ENCODE data around the gene TRIOBP.
"Not testable (repeated sequence)": the region's sequence is repeated elsewhere in the genome, so short reads cannot be mapped to it uniquely, and the experiment has no call there.

TRIOBP gene

GRCh38 chr22:37692627-37693285 is 4.1 kb upstream of the TRIOBP start:
- DNase-seq (ENCODE audit: low read depth in 2 of 3, low spot score in 2 of 3), result no peak

- DNase-seq (ENCODE audit: low read depth in 2 of 3, low spot score in 2 of 3), result not testable (repeated sequence)
These were observed 2.7 kb upstream of the TRIOBP start for GRCh38 chr22:37694131-37694530.

GRCh38 chr22:37696260-37696656 is 590 bp upstream of the TRIOBP start:
- DNase-seq (ENCODE audit: low read depth in 2 of 3, low spot score in 2 of 3), result not testable (repeated sequence)

GRCh38 chr22:37697538-37697835 is 639 bp downstream of the TRIOBP start:
- no peak for DNase-seq (ENCODE audit: low read depth in 2 of 3, low spot score in 2 of 3)

- DNase-seq (ENCODE audit: low read depth in 2 of 3, low spot score in 2 of 3), result no peak
These were observed 4.4 kb downstream of the TRIOBP start for GRCh38 chr22:37701141-37701786.

GRCh38 chr22:37703906-37704305 is 7.1 kb downstream of the TRIOBP start:
- DNase-seq (ENCODE audit: low read depth in 2 of 3, low spot score in 2 of 3), result no peak

- no peak for DNase-seq (ENCODE audit: low read depth in 2 of 3, low spot score in 2 of 3)
These were observed 7.8 kb downstream of the TRIOBP start for GRCh38 chr22:37704645-37705044.

GRCh38 chr22:37705205-37705604 is 8.4 kb downstream of the TRIOBP start:
- DNase-seq (ENCODE audit: low read depth in 2 of 3, low spot score in 2 of 3), result no peak

GRCh38 chr22:37708580-37709444 is 12.0 kb downstream of the TRIOBP start:
- no peak for DNase-seq (ENCODE audit: low read depth in 2 of 3, low spot score in 2 of 3)

- DNase-seq (ENCODE audit: low read depth in 2 of 3, low spot score in 2 of 3), result no peak
These were observed 12.6 kb downstream of the TRIOBP start for GRCh38 chr22:37709445-37709765.

- no peak for DNase-seq (ENCODE audit: low read depth in 2 of 3, low spot score in 2 of 3)
These were observed 13.8 kb downstream of the TRIOBP start for GRCh38 chr22:37710675-37711074.

- no peak for DNase-seq (ENCODE audit: low read depth in 2 of 3, low spot score in 2 of 3)
These were observed 14.6 kb downstream of the TRIOBP start for GRCh38 chr22:37711490-37711889.

- no peak for DNase-seq (ENCODE audit: low read depth in 2 of 3, low spot score in 2 of 3)
These were observed 16.9 kb downstream of the TRIOBP start for GRCh38 chr22:37713761-37714160.

GRCh38 chr22:37714634-37715033 is 17.8 kb downstream of the TRIOBP start:
- DNase-seq (ENCODE audit: low read depth in 2 of 3, low spot score in 2 of 3), result no peak

- no peak for DNase-seq (ENCODE audit: low read depth in 2 of 3, low spot score in 2 of 3)
These were observed 18.9 kb downstream of the TRIOBP start for GRCh38 chr22:37715760-37716159.

GRCh38 chr22:37716708-37717107 is 19.9 kb downstream of the TRIOBP start:
- DNase-seq (ENCODE audit: low read depth in 2 of 3, low spot score in 2 of 3), result no peak

GRCh38 chr22:37717235-37717634 is 20.4 kb downstream of the TRIOBP start:
- not testable (repeated sequence) for DNase-seq (ENCODE audit: low read depth in 2 of 3, low spot score in 2 of 3)

- not testable (repeated sequence) for DNase-seq (ENCODE audit: low read depth in 2 of 3, low spot score in 2 of 3)
These were observed 21.0 kb downstream of the TRIOBP start for GRCh38 chr22:37717746-37718305.

GRCh38 chr22:37725551-37726240 is 28.8 kb downstream of the TRIOBP start:
- no peak for DNase-seq (ENCODE audit: low read depth in 2 of 3, low spot score in 2 of 3)

GRCh38 chr22:37726241-37726887 is 29.5 kb downstream of the TRIOBP start:
- DNase-seq (ENCODE audit: low read depth in 2 of 3, low spot score in 2 of 3), result no peak

- DNase-seq (ENCODE audit: low read depth in 2 of 3, low spot score in 2 of 3), result no peak
These were observed 31.8 kb downstream of the TRIOBP start for GRCh38 chr22:37728620-37729019.
